Measurements from ENCODE around the gene TTN.

- TF ChIP-seq CTCF (conservative IDR thresholded peaks at IDR 0.05 in 1 of 2, IDR thresholded peaks at IDR 0.05 in 1 of 2; ENCODE audit: extremely low read depth in 1 of 2, insufficient read depth in 1 of 2, low read depth in 1 of 2, low read length in 2 of 2): no peak
- TF ChIP-seq EZH2 (IDR thresholded peaks at IDR 0.05; ENCODE audit: borderline replicate concordance, low read length): no peak
Measured at GRCh38 chr2:178707476-178707875, 99.7 kb downstream of the TTN start.
